Measurements from ENCODE around the gene NID2.

- TF ChIP-seq CTCF (IDR thresholded peaks at IDR 0.05 in 4 of 5, conservative IDR thresholded peaks at IDR 0.05 in 1 of 5) (no peak), POLR2A (IDR thresholded peaks at IDR 0.05) (no peak)
Measured at GRCh38 chr14:51977075-51977474, 91.8 kb downstream of the NID2 start.

Data from gastrocnemius medialis (tissue), 4 donors.